HEK293 (cell line): ENCODE measurements around the gene SNTG2.

Experiments
- TCF7L2 ChIP-seq: IDR thresholded peaks from 2 replicates; pipeline ENCODE4 v1.6.1; 2011; ENCODE audit warnings: low read depth, mild to moderate bottlenecking, inconsistent platforms, low read length, moderate library complexity, borderline replicate concordance
- TF ChIP-seq, protein P1 (sequence below): fragments of 450-650 bp; formaldehyde crosslinking; IDR thresholded peaks from 2 replicates; pipeline ENCODE4 v1.5.1; 2016; ENCODE audit warnings: missing biosample characterization, missing genetic modification characterization

DNA sequence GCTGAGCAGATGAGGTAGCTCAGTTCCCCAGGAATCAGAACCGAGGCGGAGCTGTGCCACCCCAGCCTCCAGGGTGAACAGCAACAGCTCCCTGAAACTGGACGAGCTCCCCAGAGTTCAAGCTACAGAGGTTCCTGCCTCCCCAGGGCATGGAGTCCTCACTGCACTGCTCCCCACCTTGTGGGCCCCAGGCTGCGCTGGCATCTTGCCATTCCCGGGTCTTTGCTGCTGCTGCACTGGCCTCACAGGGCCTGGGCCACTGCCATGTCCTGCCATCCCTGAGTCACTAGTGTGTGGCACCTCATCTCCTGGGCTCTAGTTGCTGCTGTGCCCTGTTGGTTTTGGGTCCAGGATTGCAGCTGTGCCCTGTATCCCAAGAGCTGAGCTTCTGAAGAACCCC is 166.9 kb downstream of the SNTG2 start:
- TF ChIP-seq, protein P1, sequence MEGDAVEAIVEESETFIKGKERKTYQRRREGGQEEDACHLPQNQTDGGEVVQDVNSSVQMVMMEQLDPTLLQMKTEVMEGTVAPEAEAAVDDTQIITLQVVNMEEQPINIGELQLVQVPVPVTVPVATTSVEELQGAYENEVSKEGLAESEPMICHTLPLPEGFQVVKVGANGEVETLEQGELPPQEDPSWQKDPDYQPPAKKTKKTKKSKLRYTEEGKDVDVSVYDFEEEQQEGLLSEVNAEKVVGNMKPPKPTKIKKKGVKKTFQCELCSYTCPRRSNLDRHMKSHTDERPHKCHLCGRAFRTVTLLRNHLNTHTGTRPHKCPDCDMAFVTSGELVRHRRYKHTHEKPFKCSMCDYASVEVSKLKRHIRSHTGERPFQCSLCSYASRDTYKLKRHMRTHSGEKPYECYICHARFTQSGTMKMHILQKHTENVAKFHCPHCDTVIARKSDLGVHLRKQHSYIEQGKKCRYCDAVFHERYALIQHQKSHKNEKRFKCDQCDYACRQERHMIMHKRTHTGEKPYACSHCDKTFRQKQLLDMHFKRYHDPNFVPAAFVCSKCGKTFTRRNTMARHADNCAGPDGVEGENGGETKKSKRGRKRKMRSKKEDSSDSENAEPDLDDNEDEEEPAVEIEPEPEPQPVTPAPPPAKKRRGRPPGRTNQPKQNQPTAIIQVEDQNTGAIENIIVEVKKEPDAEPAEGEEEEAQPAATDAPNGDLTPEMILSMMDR (tag by site-specific recombination) = no peak
- no peak for TF ChIP-seq TCF7L2
